ENCODE data around the gene RTP5.
"Not testable (repeated sequence)": the region's sequence is repeated elsewhere in the genome, so short reads cannot be mapped to it uniquely, and the experiment has no call there.

Gene RTP5

DNA sequence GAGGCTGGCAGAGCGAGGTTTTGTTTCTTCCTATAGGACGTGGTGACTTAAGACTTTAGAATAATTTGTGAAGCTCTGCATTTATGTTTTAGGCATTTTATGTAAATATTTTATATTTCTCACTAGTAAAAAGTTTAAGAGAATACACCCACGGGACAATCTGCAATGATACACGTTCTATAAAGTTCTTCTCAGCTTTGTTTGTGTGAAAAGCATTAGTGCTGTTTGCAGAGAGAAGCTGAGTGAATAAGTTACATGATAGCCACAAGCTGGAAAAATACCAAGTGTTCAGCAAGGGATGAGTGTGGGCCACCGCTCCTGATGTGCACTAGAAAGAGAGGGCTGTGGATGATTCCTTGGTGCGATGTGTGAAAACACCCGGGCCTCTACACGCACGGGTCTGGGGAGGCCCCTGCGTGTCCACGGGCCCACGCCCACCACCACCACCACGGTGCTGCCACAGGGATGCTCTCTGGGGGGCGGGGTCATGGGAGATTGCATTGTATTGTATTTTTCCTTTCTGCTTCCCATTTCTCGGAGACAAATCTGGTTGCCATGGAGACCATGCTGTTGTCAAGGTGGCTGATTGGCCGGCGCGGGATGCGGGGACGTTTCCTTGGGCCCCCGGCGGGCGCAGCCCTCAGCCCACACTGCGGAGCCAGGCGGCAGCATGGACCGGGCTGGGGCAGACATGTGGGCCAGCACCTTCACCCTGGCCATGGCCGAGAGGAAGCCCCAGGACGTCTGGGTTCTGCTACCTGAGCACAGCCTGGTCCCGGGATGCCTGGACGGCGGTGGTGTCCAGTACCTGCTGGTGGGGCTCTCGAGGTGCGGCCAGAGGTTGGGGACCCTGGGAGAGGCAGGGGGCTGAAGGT is at the start of gene RTP5:
Gene RTP5 (plus strand): TSS at position 643 of the 875 bp plus-strand sequence. CDS start 28 bp downstream, at position 671.
- no peak for DNase-seq (ENCODE audit: low read depth)

DNA sequence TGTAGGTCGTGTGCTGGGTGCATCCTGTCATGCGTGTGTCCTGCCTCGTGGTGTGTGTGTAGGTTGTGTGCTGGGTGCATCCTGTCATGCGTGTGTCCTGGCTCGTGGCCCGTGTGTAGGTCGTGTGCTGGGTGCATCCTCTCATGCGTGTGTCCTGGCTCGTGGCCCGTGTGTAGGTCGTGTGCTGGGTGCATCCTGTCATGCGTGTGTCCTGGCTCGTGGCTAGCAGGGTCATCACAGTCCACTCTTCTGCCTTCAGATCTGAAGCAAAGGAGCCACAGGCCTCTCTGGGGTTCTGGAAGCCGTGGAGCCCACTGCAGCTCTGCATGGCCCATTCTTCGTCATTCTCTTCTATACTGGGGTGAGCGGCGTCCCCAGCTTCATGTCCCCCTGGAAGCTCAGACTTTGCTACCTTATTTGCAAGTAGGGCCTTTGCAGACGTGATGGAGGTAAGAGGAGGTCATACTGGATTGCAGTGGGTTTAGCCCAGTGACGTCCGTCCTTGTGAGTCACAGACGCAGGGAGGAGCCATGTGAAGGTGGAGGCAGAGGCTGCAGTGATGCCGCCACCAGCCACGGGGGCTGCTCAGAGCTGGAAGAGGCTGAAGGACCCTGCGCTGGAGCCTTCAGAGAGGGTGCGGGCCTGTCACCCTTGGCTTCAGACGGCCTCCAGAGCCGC is 49.4 kb upstream of the RTP5 start:
- not testable (repeated sequence) for DNase-seq (ENCODE audit: low read depth)

DNA sequence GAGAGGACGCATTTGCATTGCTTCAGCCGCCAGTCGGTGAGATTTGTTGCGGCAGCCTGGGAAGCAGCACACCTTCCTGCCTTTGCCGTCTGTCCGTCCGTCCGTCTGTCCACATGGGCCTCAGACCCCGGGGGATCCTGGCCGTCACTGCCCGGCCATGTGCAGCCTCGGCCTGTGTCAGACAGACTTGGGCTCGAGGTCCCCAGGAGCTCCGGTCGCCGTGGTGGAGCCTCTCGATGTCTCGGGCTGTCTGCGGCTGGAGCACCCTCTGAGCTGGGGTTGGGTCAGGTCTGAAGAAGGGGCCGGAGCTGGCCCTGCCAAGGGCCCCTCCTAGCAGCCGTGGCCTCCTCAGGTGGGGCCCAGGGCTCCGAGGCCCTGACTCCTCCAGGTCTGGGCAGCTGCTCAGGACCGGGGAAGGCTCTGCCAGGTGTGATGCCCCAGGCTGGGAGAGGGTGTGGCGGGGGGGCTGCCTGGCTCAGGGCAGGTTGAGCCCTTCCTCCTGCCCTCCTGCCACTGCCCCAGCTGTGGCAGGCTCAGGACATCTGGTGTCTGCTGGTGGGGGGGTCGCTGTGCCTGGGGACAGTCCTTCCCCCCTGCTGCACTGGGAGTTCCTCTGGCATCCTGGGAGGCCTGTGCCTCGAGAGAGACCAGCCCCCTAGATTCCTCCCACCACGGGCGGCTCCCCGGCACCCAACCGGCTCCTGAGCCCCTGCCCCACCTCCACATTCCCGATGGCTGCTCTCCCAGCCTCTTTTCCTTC is 48.7 kb upstream of the RTP5 start:
- DNase-seq (ENCODE audit: low read depth) = no peak

DNA sequence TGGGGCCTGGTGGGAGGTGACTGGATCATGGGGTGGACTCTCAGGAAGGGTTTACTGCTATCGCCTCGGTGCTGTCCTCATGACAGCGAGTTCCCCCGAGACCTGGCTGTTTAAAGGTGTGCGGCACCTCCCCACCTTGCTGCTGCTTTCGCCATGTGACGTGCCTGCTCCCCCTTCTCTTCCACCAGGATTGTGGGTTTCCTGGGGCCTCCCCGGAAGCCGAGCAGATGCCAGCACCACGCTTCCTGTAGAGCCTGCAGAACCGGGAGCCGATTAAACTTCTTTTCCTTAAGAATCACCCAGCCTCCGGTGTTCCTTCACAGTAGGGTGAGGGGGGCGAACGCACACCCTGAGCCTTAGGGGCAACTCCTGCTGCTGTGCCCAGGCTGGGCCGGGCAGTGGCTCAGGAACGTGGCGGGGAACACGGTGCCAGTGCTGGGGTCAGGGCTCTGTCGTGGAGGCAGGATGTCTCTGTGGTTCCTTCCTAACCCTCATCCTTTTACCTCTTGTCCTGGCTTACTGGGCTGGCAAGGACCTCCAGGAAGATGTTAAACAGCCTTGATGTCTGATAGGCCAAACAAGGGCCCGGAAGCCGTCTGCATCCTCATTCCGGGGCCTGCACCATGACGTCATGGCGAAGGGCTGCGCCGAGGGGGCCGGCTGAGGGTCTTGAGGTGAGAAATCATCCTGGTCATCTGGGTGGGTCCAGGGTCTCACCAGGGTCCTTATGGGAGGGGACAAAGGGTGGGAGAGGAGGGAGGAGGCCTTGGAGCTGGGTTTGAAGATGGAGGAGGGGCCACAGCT is 47.9 kb upstream of the RTP5 start:
- no peak for DNase-seq (ENCODE audit: low read depth)

DNA sequence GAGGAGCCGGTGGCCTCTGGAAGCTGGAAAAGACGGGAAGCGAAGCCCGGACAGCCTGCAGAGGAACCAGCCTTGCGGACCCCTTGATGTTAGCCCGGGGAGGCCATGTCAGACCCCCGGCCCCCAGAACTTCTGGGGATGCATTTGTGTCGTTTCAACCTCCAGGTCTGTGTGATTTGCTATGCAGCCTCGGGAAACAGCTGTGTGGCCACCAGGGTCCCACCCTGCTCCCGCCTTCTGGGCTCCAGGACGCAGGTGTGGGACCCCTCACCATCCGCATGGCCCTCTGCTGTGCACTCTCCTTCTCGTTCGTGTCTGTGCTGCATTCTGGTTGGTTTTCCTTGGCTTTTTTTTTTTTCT is 47.3 kb upstream of the RTP5 start:
- no peak for DNase-seq (ENCODE audit: low read depth)

DNA sequence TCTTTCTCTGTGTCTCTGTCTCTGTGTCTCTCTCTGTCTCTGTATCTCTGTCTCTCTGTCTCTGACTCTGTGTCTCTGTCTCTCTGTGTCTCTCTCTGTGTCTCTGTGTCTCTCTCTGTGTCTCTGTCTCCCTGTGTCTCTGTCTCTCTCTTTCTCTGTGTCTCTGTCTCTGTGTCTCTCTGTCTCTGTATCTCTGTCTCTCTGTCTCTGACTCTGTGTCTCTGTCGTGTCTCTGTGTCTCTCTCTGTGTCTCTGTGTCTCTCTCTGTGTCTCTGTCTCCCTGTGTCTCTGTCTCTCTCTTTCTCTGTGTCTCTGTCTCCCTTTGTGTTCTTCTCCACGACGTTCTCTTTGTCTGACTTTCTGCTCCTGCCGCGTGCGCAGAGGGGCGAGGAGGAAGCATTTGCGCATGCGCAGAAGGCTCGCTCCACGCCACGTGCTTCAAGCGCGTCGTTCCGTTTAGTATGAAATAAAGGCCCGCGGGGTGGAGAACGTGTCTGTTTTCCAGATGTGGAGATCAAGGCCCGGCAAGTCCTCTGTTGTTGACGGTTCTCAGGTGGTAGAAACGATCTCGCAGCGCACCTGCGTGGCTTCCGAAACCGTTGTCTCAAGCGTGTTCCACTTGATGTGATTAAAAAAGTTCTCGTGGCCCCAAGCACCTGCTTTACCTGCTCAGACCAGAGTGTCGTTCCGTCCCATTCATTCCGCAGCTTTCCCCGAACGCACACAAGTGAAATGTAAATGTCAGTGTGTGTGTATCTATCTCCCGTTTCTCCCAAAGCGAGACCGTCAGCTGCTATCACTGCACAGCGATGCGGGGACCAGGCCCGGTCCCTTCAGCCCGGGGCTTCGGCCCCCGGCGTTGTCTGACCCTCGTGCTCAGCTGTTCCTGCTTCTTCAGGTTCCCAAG is 45.7 kb upstream of the RTP5 start:
- DNase-seq (ENCODE audit: low read depth) = not testable (repeated sequence)

DNA sequence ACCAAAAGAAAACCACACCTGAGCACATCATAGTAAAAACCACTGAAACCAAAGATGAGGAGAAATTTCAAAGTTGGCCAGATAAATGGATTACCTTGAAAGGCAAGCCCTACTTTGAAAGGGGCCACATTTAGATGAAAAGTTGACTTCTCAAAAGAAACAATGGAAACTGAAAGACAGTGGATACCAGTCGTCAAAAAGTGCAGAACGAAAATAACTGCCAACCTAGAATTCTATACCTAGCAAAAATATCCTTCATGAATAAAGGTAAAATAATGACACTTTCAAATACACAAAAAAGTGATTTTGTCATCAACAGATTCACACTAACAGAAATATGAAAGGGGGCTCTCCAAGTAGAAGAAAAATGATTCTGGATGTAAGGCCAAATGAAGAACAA is 42.1 kb upstream of the RTP5 start:
- no peak for DNase-seq (ENCODE audit: low read depth)

DNA sequence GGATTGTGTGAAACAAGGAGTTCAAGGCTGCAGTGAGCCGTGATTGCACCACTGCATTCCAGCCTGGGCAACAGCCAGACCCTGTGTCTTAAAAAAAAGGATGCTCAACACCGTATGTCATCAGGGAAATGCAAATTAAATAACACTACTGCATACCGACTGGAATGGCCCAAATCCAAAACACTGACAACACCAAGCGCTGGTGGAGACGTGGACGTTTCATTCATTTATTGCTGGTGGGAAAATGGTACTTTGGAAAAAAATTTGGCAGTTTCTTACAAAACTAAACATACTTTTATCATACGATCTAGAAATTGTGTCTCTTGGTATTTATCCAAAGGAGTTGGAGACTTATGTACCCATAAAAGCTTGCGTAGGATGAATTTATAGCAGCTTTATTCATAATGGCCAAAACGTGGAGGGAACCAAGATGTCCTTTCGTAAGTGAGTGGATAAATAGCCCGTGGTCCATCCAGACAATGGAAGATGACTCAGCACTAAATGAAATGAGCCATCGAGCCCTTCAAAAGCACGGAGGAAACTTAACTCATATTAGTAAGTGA is 36.3 kb upstream of the RTP5 start:
- DNase-seq (ENCODE audit: low read depth) = no peak

DNA sequence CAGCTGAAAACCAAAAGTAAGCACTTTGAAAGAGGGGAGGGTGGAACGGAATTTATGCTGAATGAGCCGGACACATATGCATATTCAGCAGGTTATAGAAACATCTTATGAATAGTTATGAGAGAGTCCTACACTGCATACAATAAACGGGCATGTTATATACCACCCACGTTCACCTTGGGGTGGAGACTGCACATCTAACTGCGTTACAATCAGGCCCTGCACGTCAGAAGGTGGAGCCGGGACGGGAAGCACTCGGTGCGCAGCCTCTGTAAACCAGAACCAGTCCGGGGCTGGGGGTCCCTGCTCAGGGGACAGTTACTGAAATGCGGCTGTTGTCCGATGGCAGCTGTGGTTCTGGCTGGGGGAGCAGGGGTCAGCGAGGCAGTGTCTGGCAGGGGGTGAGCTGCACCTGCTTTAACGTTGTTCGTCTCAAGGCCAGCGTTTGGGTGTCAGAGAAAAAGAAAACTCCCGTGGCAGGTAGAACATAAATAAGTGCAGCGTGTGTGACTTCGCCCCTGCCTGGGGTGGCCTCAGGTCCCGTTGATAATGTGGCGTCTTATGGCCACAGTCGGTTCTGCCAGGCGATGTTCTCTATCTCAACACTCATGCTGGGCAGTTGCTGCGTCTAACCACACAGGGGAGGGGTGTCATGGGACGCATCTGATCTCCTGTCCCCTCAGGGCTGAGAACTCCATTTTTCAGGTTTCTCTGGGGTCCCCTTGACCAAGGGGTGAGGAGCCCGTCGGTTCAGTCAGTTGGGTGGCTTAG is 35.6 kb upstream of the RTP5 start:
- DNase-seq (ENCODE audit: low read depth) = not testable (repeated sequence)

DNA sequence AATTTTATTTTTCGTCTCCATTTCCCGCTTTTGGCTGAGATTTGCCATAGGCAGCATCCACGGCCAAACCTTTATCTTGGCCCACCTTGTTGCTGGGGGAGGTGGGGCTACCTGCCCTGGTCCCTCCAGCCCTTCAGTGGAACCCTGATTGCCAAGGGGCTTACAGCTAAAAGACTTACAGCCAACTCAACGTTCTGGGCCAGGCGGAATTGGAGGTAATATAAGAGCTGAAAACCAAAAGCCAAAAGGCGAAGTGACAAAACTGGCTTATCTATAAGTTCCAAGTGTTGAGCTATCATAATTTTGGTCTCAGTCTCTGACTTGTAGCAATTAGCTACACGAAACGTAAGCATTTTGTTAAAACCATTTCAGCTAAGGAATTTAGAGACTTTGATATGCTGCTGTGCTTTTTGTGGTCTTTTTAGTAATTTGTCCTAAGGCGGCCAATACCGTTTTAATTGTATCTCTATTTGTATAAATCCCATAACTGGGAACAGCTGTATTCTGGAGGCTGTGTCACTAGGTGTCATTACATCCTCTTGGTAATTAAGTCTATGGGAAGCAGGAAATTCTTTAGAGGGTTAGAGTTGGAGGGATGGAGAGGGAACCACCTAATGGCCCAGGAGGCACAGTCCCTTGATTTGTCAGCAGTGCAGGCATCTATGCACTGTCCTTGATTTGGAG is 34.9 kb upstream of the RTP5 start:
- DNase-seq (ENCODE audit: low read depth) = no peak

DNA sequence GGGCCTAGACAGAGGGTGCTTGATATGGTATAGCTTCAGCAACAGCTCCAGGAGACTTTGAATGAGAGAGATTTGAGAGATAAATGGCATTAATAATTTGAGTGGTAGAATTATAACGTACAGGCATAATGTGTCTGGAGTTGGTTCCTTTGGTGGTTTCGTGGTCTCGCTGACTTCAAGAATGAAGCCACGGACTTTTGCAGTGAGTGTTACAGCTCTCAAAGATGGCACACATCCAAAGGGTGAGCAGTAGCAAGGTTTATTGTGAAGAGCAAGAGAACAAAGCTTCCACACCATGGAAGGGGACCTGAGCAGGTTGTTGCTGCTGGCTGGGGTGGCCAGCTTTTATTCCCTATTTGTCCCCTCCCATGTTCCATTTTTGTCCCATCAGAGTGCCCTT is 33.9 kb upstream of the RTP5 start:
- DNase-seq (ENCODE audit: low read depth) = no peak

DNA sequence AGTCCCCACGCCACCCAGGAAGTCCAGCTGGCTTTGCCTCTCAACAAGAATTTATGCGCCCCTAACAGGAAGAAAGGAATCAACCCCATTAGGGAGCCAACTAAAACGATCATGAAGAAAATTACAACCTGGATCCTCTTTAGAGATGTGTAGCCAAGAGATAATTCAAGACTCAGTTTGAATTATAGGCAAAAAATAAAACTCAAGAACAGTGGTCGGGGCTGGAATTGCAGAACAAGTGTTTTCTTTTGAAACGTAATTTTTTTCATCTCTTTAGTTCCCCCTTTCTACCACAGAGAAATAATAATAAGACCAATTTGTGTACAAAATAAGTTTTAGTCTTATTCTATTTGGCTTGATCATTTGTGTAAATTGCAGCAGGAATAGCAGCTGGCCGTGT is 33.2 kb upstream of the RTP5 start:
- DNase-seq (ENCODE audit: low read depth) = no peak

DNA sequence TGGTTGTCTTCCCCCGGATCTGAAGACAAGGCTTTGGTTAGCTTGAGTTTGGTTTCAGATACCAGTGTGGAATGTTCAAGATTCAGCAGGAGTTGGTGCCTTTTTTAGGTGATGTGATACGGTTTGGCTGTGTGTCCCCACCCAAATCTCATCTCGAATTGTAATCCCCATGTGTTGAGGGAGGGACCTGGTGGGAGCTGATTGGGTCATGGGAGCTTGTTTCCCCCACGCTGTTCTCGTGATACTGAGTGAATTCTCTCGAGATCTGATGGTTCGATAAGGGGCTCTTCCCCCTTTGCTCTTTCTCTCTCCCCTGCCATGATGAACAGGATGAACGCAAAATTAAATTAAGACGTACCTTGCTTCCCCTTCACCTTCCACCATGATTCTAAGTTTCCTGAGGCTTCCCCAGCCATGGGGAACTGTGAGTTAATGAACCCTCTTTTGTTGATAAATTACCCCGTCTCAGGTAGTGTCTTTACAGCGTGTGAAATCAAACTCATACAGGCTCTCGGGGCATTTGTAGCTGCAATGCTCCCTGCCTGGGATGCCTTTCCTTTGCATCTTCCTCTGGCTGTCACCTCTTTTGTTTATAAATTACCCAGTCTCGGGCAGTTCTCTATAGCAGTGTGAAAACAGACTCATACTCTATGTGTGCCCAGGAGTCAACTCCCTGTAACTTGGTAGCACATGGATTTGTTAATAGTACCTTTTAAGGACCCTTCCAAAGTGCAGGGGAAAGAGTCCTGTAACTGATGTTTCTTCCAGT is 32.1 kb upstream of the RTP5 start:
- no peak for DNase-seq (ENCODE audit: low read depth)

DNA sequence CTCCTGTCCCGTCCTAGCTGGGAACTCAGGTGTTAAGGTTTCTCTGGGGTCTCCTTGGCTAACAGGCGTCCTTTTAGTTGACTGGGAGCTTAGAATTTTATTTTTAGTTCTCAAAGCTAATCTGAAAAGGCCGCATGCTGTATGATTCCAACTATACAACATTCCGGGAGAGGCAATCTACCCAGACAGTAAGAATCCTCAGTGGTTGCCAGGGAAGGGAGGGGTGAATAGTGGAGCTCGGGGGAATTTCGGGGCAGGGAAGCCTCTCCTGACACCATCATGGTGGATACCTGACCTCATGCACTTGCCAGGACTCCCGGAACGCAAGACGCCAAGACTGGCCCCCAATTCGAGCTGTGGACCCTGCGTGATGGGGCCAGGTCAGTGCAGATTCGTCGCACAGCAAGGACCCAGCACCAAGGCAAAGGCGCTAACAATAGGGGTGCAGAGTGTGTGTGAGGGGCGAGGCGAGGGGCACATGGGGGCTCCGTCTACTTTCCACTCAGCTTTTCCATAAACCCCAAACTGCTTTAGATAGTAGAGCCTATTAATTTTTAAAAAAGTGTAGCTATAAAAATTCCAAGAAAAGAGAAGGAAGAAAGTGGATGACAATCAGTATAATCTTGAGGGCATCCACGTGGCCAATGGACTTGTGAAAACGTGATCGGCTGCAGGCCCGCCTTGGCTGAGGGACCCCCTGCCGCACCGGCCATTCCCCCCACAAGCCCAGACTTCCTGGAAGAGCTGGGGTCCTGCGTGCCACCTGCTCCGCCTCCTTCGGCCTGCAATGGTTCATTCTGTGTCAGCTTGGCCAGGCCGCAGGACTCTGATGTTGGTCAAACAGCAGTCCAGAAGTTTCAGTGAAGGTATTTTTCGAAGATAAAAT is 28.1 kb upstream of the RTP5 start:
- no peak for DNase-seq (ENCODE audit: low read depth)

DNA sequence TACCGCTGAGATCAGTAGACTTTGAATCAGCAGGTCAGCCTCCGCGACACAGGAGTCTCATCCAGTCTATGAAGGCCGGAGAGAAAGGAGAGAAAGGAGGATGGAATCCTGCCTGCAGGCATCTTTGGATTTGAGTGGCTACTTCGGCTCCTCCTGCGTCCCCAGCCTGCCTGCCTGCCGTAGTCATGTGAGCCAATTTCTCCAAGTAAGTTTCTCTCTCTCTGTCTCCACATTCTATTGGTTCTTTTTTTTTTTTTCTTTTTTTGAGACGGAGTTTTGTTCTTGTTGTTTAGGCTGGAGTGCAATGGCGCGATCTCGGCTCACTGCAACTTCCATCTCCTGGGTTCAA is 27.5 kb upstream of the RTP5 start:
- no peak for DNase-seq (ENCODE audit: low read depth)

DNA sequence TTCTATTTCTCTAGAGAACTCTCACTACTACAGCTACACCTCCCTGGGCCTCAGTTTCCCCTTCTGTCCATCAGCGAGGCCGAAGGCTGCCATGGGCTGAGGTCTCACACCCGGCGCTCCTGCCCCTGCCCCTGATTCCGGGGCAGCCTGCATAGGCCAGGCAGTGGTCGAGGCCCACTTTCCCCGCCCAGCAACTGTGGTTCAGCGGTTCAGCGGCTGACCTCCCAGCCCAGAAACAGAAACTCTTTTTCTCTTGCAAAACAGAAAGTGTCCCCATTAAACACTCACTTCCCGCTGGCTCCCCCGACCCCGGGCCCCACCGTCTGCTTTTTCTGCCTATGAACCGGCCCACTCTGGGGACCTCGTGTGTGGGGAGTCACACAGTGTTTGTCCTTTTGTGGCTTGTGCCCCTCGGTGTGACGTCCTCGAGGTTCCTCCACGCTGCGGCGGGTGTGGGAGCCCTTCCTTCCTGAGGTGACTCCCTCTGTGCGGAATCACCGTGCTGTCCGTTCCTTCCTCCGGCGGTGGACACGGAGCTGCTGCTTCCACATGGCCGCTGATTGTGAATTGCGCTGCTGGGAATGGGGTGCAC is 26.8 kb upstream of the RTP5 start:
- DNase-seq (ENCODE audit: low read depth) = no peak
